Activated naive CD4-positive, alpha-beta T cell treated with Interleukin-2 at 50 U/mL for 16 hours (primary cell): ENCODE measurements around the gene CEP164.
"Not testable (repeated sequence)": the region's sequence is repeated elsewhere in the genome, so short reads cannot be mapped to it uniquely, and the experiment has no call there.

Experiments
- DNase-seq: peaks from one replicate; pipeline ENCODE4 v3.0.0-alpha.2; 2020

CEP164 gene

DNA sequence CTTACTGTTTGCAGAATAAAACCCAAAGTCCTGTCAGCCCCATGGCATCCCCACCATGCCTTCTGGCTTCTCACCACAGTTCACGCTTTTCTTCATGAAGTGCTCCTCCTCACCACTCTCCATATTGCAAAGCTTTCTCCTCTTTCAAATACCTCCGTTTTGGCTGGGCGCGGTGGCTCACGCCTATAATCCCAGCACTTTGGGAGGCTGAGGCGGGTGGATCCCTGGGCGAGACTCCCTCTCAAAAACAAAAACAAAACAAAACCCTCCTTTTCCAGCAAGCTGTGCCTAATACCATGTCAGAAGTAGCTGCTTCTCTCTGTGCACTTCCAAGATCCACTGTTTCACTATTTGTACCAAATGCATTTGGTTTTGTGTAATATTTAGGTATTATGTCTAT lies 18.3 kb upstream of the CEP164 start:
- DNase-seq: no peak

- no peak for DNase-seq
These were observed 14.6 kb upstream of the CEP164 start for GRCh38 chr11:117313091-117313490.

- no peak for DNase-seq
These were observed 13.6 kb upstream of the CEP164 start for GRCh38 chr11:117313828-117314768.

- no peak for DNase-seq
These were observed 12.8 kb upstream of the CEP164 start for GRCh38 chr11:117314840-117315239.

DNA sequence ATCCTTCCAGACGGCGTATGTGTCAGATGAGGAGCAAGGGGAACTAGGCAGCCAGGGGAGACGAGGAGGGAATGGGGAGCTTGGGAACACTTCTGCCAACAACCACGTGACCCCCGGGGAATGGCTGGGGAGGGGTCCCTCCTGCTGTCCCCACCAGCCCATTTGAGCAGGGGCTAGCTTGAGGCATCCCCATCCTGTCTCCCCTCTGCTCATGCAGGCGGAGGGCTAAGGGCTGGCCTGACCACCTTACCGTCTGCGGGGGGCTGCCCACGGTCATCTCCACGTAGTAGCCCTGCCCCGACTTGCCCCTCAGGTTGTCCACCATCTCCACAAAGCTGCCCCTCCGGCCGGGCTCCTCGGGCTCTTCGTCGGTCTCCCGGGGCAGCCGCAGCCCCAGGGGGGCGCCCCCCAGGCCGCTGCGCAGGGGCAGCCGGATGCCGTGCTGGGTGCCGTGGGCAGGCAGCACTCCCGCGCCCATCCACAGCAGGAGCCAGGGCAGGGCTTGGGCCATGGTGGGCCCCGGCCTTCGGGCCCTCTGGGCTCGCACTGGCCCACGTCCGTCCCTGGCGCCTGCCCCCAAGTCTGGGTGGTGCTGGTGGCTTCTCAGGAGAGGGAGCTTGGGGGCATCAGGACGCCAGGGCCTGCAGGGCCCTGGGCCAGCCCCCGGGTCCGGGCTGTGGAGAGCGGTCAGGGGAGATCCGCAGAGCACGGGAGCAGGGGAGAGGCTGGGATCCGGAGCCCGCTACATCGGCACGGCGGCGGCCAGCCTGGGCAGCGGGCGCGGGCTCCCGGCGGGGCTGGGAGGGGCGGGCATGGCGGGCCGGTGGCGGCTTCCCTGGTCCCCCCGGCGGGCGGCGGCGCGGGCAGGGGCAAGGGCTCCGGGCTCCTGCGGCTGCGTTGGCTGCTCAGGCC lies 12.1 kb upstream of the CEP164 start:
- peak; percentile 9 for DNase-seq

GRCh38 chr11:117316197-117316961 lies 11.3 kb upstream of the CEP164 start, which contains the start of gene BACE1:
Gene BACE1, minus strand, starts transcription at chr11:117316256. Its CDS starts 461 bp downstream, at chr11:117315795.
- peak; percentile 19 for DNase-seq

DNA sequence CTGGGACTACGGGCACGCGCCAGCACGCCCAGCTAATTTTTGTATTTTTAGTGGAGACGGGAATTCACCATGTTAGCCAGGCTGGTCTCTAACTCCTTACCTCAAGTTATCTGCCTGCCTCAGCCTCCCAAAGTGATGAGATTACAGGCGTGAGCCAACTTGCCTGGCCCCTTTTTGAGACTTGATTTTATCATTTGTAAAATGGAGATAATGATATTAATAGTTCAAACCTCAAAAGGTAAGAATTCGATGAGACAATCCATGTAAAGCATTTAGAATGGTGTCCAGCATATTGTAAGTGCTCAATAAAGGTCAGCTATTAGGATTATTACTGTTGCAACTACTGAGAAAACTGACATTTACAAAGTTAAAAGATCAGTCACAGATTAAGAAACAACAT lies 8.9 kb upstream of the CEP164 start:
- DNase-seq: no peak

GRCh38 chr11:117319214-117319840 lies 8.3 kb upstream of the CEP164 start:
- DNase-seq: no peak

- DNase-seq: not testable (repeated sequence)
These were observed 443 bp upstream of the CEP164 start for GRCh38 chr11:117327255-117327566.

DNA sequence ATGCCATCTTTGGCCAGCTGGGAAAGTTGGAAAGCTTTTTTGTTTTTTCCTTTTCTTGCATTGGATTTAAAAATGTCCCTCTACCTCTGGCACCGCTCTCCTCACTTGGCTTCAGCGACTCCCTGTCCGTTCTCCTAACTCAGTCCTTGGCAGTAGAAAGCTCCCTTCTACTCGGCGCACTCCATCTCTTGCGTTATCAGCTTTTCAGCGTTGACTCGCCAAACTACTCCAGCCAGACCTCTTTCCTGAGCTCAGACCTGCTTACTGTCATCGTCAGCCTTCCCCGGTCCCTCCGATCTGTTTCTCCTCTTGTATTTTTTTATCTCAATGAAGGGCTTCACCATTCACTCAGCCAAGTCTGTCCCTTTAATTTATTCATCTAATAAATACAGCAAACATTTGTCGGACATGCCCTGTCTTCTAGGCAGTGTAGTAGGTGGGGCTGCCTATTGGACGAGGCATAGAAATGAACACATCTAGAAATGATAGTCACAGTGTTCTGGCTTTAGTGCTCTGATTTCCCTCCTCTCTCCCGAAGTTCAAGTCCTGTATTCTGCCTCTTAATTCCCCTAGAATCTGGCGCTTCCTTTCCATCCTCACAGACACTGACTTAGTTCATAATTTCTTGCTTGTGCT lies 839 bp downstream of the CEP164 start:
- peak; percentile 12 for DNase-seq

DNA sequence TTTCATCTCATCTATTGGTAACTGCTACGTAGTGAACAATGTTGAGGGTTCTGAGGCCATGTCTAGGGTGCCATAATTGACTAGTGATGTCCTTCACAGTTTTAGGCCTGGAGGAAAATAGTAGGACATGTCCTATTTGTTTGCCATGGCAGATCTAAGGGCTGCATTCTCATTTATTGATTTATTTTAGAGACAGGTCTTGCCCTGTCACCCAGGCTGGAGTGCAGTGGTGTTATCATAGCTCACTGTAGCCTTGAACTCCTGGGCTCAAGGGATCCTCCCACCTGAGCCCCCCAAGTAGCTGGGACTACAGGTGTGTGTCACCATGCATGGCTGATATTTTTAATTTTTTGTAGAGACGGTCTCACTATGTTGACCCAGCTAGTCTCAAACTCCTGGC lies 5.2 kb downstream of the CEP164 start:
- no peak for DNase-seq

DNA sequence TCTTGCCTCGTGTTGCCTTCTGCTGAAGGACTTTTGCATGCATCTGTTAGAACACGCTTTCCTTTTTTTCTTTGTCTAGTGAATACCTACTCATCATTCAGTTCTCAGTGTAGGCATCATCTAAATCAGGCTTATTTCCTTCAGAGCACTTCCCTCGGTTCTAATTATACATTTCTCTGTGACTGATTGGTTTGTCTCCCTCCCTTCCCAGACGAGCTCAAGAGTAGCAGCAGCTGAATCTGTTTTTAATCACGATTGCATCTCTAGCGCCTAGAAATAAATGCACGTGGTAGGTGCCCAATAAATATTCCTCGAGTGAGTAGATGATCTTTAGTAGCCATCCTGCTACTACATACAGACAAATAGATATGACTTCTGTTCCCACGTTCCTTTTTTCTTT lies 6.3 kb downstream of the CEP164 start:
- no peak for DNase-seq

DNA sequence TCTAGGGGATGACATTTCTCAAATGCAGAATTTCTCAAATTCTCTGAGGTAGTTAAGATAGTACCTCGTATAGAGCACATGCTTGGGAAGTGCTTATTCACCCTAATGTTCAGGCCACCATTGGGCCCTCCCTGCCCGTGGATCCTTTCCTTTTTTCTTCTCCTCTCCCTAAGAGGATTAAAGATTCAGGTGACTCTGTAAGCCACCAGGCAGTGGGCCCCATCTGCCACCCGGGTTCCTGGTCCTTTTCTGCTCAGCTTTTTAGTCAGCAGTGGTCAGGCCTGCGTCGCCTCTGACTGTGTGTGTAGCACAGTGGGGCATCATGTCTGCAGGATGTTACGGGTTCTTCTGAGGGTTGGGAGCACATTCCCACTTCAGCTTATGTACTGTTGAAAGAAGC lies 7.2 kb downstream of the CEP164 start:
- no peak for DNase-seq

GRCh38 chr11:117335399-117335798 lies 7.7 kb downstream of the CEP164 start:
- DNase-seq: no peak

DNA sequence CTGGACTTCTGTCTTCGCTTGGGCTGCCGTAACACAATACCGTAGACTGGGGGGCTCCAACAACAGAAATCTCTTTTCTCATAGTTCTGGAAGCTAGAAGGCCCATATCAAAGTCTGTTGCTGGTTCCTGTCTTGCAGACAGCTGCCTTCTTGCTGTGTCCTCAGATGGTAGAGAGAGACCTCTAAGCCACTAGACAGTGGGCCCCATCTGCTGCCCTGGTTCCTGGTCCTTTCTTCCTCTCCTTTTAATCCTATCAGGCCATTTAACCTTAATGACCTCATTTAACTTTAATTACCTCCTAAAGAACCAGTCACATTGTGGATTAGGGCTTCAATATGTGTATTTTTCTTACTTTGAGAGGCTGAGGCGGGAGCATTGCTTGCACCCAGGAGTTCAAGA lies 9.4 kb downstream of the CEP164 start:
- DNase-seq: no peak

GRCh38 chr11:117345039-117345438 lies 17.4 kb downstream of the CEP164 start:
- no peak for DNase-seq

GRCh38 chr11:117354550-117354949 lies 26.9 kb downstream of the CEP164 start:
- DNase-seq: no peak

- DNase-seq: no peak
These were observed 28.7 kb downstream of the CEP164 start for GRCh38 chr11:117356126-117356890.

- no peak for DNase-seq
These were observed 33.8 kb downstream of the CEP164 start for GRCh38 chr11:117361432-117361831.

- DNase-seq: no peak
These were observed 38.6 kb downstream of the CEP164 start for GRCh38 chr11:117366248-117366647.

- DNase-seq: no peak
These were observed 39.2 kb downstream of the CEP164 start for GRCh38 chr11:117366875-117367274.
